ENCODE measurements around the gene LZTR1. TPM values are rescaled to one million over a fixed set of nuclear protein-coding genes. Genes with fewer than 3 reads are reported as not detected.

Gene LZTR1
- total and polyA plus RNA-seq, 2 of the 4 experiments (the other 2 are of a cell fraction), result 22.8 to 41.3 TPM

DNA sequence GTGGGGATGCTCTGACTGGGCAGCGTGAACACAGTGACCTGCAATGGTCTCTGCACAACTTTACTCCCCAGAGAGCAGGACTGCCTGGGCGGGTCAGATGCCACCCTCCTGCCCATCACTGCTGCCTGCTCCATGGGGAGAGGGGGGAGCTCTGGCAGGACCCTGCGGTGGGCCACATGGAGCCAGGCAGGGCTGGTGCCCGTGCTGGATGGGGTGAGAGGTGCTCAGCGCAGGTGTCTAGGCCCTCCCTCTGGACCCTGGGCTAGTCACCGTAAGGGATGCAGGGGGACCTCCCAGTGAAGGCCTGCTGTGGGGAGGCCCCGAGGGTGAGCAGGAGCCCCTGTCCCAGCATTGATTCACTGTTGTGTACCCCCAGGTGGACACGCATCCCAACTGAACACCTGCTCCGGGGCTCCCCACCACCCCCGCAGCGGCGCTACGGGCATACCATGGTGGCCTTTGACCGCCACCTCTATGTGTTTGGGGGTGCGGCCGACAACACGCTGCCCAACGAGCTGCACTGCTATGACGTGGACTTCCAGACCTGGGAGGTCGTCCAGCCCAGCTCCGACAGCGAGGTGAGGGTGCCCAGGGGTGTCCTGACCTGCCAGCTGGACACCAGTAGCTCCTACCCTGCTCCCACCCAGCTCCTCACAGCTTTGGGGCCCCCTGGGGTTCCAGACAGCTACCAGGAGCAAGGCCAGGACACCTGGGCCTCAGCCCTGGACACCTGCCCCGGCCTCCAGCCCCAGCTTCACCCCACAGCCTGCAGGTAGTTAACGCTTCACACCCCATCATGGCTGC lies 9.4 kb downstream of the LZTR1 start:
- WGBS, 2 experiments (ENCODE audit: extremely low coverage in 2 of 2, insufficient read length in 1 of 2), result 100% methylated on average over 4 of the region's 24 CpGs; no CpG with 5 or more reads in 1 of the 2 experiments
- ATAC-seq (ENCODE audit: low read depth), result no peak

More for the DNA sequence above, 9.4 kb downstream of the LZTR1 start:
- intact Hi-C loops (cut with micrococcal nuclease) (no loop called here), dilution Hi-C loops (cut with HindIII; ENCODE audit: low sequenced_read_pairs, unreplicated experiment) (no loop called here), in situ Hi-C loops (cut with MboI; ENCODE audit: low sequenced_read_pairs) (no loop called here)
- Histone ChIP-seq H3K27me3 (ENCODE audit: control insufficient read depth, insufficient read depth, low read length) (no peaks in the 10 kb centered on the region), H2BK120ac (ENCODE audit: low read depth, low read length) (no peak overlapping the region), H3K4ac (ENCODE audit: low read depth, low read length) (no peak overlapping the region), H2BK5ac (ENCODE audit: low read depth, low read length, poor library complexity, severe bottlenecking) (no peak overlapping the region), H3K9me1 (ENCODE audit: insufficient read depth, low read length) (no peaks in the 10 kb centered on the region), H3K4me1 (ENCODE audit: control insufficient read depth, insufficient read depth, low read length) (no peaks in the 10 kb centered on the region), H3K9me3 (ENCODE audit: control insufficient read depth, insufficient read depth, low read length) (no peaks in the 10 kb centered on the region), H3K27ac (ENCODE audit: insufficient read depth, low read length) (no peak overlapping the region), H4K5ac (ENCODE audit: low read depth, low read length) (no peak overlapping the region), H3K36me3 (ENCODE audit: control insufficient read depth, insufficient read depth, low read length) (peaks cover 61% of the 10 kb centered on the region), H4K91ac (ENCODE audit: insufficient read depth, low read depth, low read length) (no peak overlapping the region), H3K4me2 (ENCODE audit: low read depth, low read length) (no peak overlapping the region), H2AFZ (replicated peaks; ENCODE audit: low read length, poor library complexity) (no peak overlapping the region), H3K56ac (ENCODE audit: extremely low read depth, insufficient read depth, low read length) (no peak overlapping the region), H2AK5ac (ENCODE audit: low read depth, low read length) (no peak overlapping the region), H4K8ac (ENCODE audit: low read depth in 2 of 2, low read length in 2 of 2) (no peak overlapping the region), H3K4me3 (ENCODE audit: insufficient read depth, low read depth, low read length) (no peak overlapping the region), H3K18ac (ENCODE audit: low read depth, low read length) (no peak overlapping the region), H3K79me1 (ENCODE audit: low read depth in 1 of 2, low read length in 2 of 2) (0 out of 4 replicates have a peak, but pooled peaks cover 0 to 7% of the 10 kb centered on the region in 2 experiments), H3K14ac (replicated peaks; ENCODE audit: low read depth, low read length) (no peak overlapping the region), H3K23ac (ENCODE audit: low read depth, low read length) (no peak overlapping the region), H2AK9ac (replicated peaks; ENCODE audit: low read depth, low read length, poor library complexity) (peak overlapping the region; percentile 42), H2BK20ac (ENCODE audit: low read depth, low read length) (no peak overlapping the region), H4K20me1 (ENCODE audit: insufficient read depth, low read length) (no peaks in the 10 kb centered on the region), H2BK15ac (ENCODE audit: low read depth, low read length) (no peak overlapping the region), H3K9ac (ENCODE audit: low read depth, low read length) (no peak overlapping the region)
- BruUV-seq (replicated peaks), result no TSS peak
- CTCF ChIA-PET, result no interaction called here
- TF ChIP-seq RCOR1 (IDR thresholded peaks at IDR 0.05; ENCODE audit: insufficient replicate concordance, low read length) (no peak), NFE2L2 (IDR thresholded peaks at IDR 0.05; ENCODE audit: low read depth, low read length) (no peak), RFX5 (IDR thresholded peaks at IDR 0.05; ENCODE audit: low read depth, low read length) (no peak), MAFK (IDR thresholded peaks at IDR 0.05; ENCODE audit: low read depth, low read length) (no peak), SMC3 (IDR thresholded peaks at IDR 0.05; ENCODE audit: low read depth, low read length) (no peak), FOS (IDR thresholded peaks at IDR 0.05; ENCODE audit: low read depth, low read length) (no peak), CEBPB (IDR thresholded peaks at IDR 0.05; ENCODE audit: low read depth, low read length) (no peak), CHD1 (IDR thresholded peaks at IDR 0.05; ENCODE audit: low read depth, low read length) (no peak), RAD21 (IDR thresholded peaks at IDR 0.05; ENCODE audit: low read length) (no peak), MXI1 (IDR thresholded peaks at IDR 0.05; ENCODE audit: borderline replicate concordance, low read depth, low read length) (no peak), MAZ (IDR thresholded peaks at IDR 0.05; ENCODE audit: borderline replicate concordance, low read depth, low read length) (no peak), POLR2A (IDR thresholded peaks at IDR 0.05; ENCODE audit: low read depth, low read length) (no peak), BHLHE40 (IDR thresholded peaks at IDR 0.05; ENCODE audit: low read depth, low read length) (no peak)
- TF ChIP-seq, protein P1, sequence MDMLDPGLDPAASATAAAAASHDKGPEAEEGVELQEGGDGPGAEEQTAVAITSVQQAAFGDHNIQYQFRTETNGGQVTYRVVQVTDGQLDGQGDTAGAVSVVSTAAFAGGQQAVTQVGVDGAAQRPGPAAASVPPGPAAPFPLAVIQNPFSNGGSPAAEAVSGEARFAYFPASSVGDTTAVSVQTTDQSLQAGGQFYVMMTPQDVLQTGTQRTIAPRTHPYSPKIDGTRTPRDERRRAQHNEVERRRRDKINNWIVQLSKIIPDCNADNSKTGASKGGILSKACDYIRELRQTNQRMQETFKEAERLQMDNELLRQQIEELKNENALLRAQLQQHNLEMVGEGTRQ (IDR thresholded peaks at IDR 0.05; ENCODE audit: low read depth, low read length), result no peak
- TF ChIP-seq, protein P2, sequence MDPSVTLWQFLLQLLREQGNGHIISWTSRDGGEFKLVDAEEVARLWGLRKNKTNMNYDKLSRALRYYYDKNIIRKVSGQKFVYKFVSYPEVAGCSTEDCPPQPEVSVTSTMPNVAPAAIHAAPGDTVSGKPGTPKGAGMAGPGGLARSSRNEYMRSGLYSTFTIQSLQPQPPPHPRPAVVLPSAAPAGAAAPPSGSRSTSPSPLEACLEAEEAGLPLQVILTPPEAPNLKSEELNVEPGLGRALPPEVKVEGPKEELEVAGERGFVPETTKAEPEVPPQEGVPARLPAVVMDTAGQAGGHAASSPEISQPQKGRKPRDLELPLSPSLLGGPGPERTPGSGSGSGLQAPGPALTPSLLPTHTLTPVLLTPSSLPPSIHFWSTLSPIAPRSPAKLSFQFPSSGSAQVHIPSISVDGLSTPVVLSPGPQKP (IDR thresholded peaks at IDR 0.05; ENCODE audit: borderline replicate concordance, low read depth, low read length), result no peak
- TF ChIP-seq, protein P3, sequence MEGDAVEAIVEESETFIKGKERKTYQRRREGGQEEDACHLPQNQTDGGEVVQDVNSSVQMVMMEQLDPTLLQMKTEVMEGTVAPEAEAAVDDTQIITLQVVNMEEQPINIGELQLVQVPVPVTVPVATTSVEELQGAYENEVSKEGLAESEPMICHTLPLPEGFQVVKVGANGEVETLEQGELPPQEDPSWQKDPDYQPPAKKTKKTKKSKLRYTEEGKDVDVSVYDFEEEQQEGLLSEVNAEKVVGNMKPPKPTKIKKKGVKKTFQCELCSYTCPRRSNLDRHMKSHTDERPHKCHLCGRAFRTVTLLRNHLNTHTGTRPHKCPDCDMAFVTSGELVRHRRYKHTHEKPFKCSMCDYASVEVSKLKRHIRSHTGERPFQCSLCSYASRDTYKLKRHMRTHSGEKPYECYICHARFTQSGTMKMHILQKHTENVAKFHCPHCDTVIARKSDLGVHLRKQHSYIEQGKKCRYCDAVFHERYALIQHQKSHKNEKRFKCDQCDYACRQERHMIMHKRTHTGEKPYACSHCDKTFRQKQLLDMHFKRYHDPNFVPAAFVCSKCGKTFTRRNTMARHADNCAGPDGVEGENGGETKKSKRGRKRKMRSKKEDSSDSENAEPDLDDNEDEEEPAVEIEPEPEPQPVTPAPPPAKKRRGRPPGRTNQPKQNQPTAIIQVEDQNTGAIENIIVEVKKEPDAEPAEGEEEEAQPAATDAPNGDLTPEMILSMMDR (conservative IDR thresholded peaks at IDR 0.05; ENCODE audit: low read depth, low read length), result no peak
- no peak for DNase-seq
- POLR2A ChIA-PET (ENCODE audit: unreplicated experiment), result no interaction called here
